ENCODE measurements around the gene TCF12. TPM values are rescaled to one million over a fixed set of nuclear protein-coding genes. Genes with fewer than 3 reads are reported as not detected.

Gene TCF12
- total RNA-seq, 2 donors from 2014 or later: 91.8 to 107 TPM

DNA sequence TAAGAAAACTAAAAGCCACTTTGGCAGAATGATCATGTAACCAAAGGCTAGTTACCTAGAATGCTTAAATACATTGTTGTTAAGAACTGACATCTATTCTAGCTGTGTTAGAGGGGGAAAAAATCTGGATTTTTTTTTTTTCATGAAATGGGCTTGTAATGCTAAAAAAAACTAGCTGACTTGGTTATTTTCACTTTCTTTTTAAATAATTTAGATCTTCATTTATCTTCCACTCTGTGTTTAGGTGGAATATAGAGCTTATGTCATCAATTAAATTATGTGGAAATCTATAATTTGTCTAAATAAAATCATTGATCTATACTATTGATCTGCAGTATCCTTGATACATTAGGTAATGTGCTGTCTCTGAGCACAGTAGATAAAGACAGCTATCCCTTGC is 217.4 kb downstream of the TCF12 start:
- H3K9me3 ChIP-seq: no peaks in the 10 kb centered on the region
- TF ChIP-seq CTCF (IDR thresholded peaks at IDR 0.05): no peak
- no peaks in the 10 kb centered on the region for H3K27me3 ChIP-seq (replicated peaks; ENCODE audit: insufficient read depth)
- ATAC-seq (ENCODE audit: insufficient number of reproducible peaks, low FRiP score, low read depth): no peak
- peaks cover 11 to 22% of the 10 kb centered on the region in 2 donors for H3K4me1 ChIP-seq (ENCODE audit: control insufficient read depth in 1 of 2, low read depth in 2 of 2)
- peak overlapping the region; percentile 24 for H3K4me3 ChIP-seq
- no peak overlapping the region for H3K27ac ChIP-seq
- H3K36me3 ChIP-seq: no peaks in the 10 kb centered on the region
- DNase-seq (ENCODE audit: low spot score): no peak

DNA sequence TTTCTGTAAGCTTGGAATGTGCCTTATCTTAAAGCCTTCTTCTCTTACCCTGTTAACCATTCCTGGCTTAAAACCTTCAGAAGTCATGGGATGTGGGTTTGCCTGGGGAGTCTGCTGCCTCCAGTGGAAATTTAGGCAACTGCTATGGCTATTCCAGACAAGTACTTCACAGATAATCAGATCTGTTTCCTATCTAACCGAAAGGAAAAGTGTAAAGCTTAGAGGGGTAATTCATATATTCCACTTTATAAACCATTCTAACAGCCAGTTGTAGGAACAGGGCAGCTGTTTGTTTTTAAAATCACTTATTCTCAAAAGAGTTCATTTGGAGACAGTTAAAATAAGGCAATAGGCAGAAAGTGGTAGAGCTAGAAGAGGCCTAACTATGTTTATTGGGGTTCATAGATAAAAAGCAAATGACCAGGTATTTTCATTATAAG is 219.9 kb downstream of the TCF12 start:
- H3K27me3 ChIP-seq (replicated peaks; ENCODE audit: insufficient read depth): no peaks in the 10 kb centered on the region
- no peak overlapping the region for H3K27ac ChIP-seq
- H3K9me3 ChIP-seq: no peaks in the 10 kb centered on the region
- TF ChIP-seq CTCF (IDR thresholded peaks at IDR 0.05): peak; percentile 61
- no peaks in the 10 kb centered on the region for H3K36me3 ChIP-seq
- no peak overlapping the region for H3K4me3 ChIP-seq
- ATAC-seq (ENCODE audit: insufficient number of reproducible peaks, low FRiP score, low read depth): no peak
- no peak for DNase-seq (ENCODE audit: low spot score)
- H3K4me1 ChIP-seq (ENCODE audit: control insufficient read depth in 1 of 2, low read depth in 2 of 2): peaks cover 11 to 22% of the 10 kb centered on the region in 2 donors

- H3K9me3 ChIP-seq: no peaks in the 10 kb centered on the region
- ATAC-seq (ENCODE audit: insufficient number of reproducible peaks, low FRiP score, low read depth) (no peak), DNase-seq (ENCODE audit: low spot score) (no peak)
- H3K4me3 ChIP-seq: no peak overlapping the region
- no peaks in the 10 kb centered on the region for H3K27me3 ChIP-seq (replicated peaks; ENCODE audit: insufficient read depth)
- no peaks in the 10 kb centered on the region for H3K36me3 ChIP-seq
- H3K4me1 ChIP-seq (ENCODE audit: control insufficient read depth in 1 of 2, low read depth in 2 of 2): peaks cover 20 to 21% of the 10 kb centered on the region in 2 donors
- TF ChIP-seq CTCF (IDR thresholded peaks at IDR 0.05): no peak
- no peak overlapping the region for H3K27ac ChIP-seq
These were observed 225.2 kb downstream of the TCF12 start for GRCh38 chr15:57143511-57144078.

GRCh38 chr15:57144448-57144847 is 226.0 kb downstream of the TCF12 start:
- no peak for ATAC-seq (ENCODE audit: insufficient number of reproducible peaks, low FRiP score, low read depth)
- Histone ChIP-seq H3K36me3 (no peaks in the 10 kb centered on the region), H3K27ac (no peak overlapping the region), H3K4me3 (no peak overlapping the region), H3K27me3 (replicated peaks; ENCODE audit: insufficient read depth) (no peaks in the 10 kb centered on the region), H3K9me3 (no peaks in the 10 kb centered on the region), H3K4me1 (ENCODE audit: control insufficient read depth in 1 of 2, low read depth in 2 of 2) (peaks cover 28 to 29% of the 10 kb centered on the region in 2 donors)
- no peak for TF ChIP-seq CTCF (IDR thresholded peaks at IDR 0.05)
- DNase-seq (ENCODE audit: low spot score): no peak

- no peak for ATAC-seq (ENCODE audit: insufficient number of reproducible peaks, low FRiP score, low read depth)
These were observed 228.2 kb downstream of the TCF12 start for GRCh38 chr15:57146506-57147201.

More at GRCh38 chr15:57146506-57147201, 228.2 kb downstream of the TCF12 start:
- Histone ChIP-seq H3K4me3 (peak overlapping the region; percentile 66), H3K27ac (peak overlapping the region in 1 of 2 donors; percentile 56), H3K4me1 (ENCODE audit: control insufficient read depth in 1 of 2, low read depth in 2 of 2) (peaks cover 39 to 40% of the 10 kb centered on the region in 2 donors), H3K36me3 (no peaks in the 10 kb centered on the region), H3K9me3 (peaks cover under 1% of the 10 kb centered on the region), H3K27me3 (replicated peaks; ENCODE audit: insufficient read depth) (no peaks in the 10 kb centered on the region)
- TF ChIP-seq CTCF (IDR thresholded peaks at IDR 0.05): peak; percentile 71
- DNase-seq (ENCODE audit: low spot score): no peak
